HepG2 (cell line): ENCODE results near the gene LYRM4.

Experiments used
- BHLHE40 ChIP-seq: IDR thresholded peaks from 2 replicates; pipeline ENCODE4 v1.6.1; 2011; ENCODE audit warnings: low read length, improper control_type of control experiment
- POLR2A ChIP-seq, 2 experiments: IDR thresholded peaks; 2 replicates each; pipeline ENCODE4 v1.6.1; 2011; ENCODE audit warnings: low read depth in 2 of 2, low read length in 2 of 2, mild to moderate bottlenecking in 1 of 2, moderate library complexity in 1 of 2; ENCODE audit not compliant: insufficient read depth in 1 of 2
- ZNF256 ChIP-seq: sonication (generic); formaldehyde crosslinking; conservative IDR thresholded peaks from 2 replicates; pipeline ENCODE4 v1.4.0; 2020; ENCODE audit warnings: missing genetic modification reagents

GRCh38 chr6:5155906-5156305, 104.8 kb downstream of the LYRM4 start:
- TF ChIP-seq BHLHE40 (no peak), POLR2A (IDR thresholded peaks at IDR 0.05; ENCODE audit: insufficient read depth in 1 of 2, low read depth in 2 of 2, low read length in 2 of 2) (no peak), ZNF256 (CRISPR knock-in tag) (no peak)
